ENCODE measurements around the gene FEM1B. TPM values are rescaled to one million over a fixed set of nuclear protein-coding genes. Genes with fewer than 3 reads are reported as not detected.

FEM1B gene
- total RNA-seq, 2 experiments from 2014 or later, result 35.5 to 37.3 TPM

DNA sequence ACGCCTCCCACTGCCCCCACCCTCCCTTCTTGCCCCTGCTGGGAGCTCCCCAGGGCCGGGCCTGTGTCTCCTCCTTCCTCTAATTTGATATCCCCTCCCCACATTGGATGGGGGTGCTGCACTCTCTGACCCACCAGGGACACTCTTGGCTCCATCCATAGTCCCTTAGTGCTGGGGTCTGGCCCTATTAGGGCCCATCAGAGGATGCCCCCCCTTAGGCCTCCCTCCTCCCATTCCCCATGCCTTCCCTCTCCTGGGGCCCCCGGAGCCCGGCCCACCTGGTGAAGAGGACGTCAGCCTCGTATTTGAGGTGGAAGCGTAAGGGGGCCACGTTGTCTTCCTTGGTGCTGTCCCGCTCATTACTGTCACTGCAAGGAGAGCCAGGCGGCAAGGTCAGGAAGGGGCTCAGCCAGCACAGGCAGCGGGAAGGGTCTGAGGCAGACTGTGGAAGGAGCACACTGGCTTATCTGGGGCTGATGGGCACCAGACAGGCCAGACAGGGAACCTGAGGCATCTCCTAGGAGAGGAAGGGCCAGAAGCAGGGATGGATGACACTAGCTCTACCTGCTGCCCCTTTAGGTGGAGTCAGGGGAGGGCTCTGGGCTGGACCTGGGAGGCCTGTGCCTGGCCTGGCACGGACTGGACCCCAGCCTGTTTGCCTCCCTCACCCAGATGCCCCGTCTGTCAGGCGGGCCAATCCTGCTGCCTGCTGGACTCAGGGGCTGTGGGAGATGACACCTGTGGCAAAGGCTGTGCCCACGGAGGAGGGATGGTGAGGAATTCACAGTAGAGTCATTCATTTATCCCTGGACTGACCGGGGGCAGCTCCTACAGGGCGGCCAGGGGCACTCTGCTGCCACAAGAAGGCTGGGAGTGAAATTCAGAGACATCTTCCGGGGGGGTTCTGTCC is 36.2 kb downstream of the FEM1B start:
- Histone ChIP-seq H3K27ac (ENCODE audit: low read depth, low read length, poor library complexity, severe bottlenecking) (no peak overlapping the region), H3K9me2 (ENCODE audit: insufficient read depth, low read length) (no peaks in the 10 kb centered on the region), H3K9me3 (ENCODE audit: low read length) (no peaks in the 10 kb centered on the region), H3K4me1 (ENCODE audit: insufficient read depth, low read length, poor library complexity, severe bottlenecking) (no peaks in the 10 kb centered on the region), H3K4me2 (ENCODE audit: low read length) (no peak overlapping the region), H3K36me3 (ENCODE audit: insufficient read depth, low read length) (no peaks in the 10 kb centered on the region), H4K20me1 (ENCODE audit: insufficient read depth, low read length) (no peaks in the 10 kb centered on the region), H2AFZ (ENCODE audit: low read length) (no peak overlapping the region), H3K4me3 (ENCODE audit: low read depth, low read length, poor library complexity, severe bottlenecking) (no peak overlapping the region), H3K79me2 (ENCODE audit: insufficient read depth, low read depth, low read length) (no peaks in the 10 kb centered on the region)
- no TSS peak for BruUV-seq (replicated peaks)
- POLR2A ChIA-PET, result no interaction called here
- TF ChIP-seq, protein P1, sequence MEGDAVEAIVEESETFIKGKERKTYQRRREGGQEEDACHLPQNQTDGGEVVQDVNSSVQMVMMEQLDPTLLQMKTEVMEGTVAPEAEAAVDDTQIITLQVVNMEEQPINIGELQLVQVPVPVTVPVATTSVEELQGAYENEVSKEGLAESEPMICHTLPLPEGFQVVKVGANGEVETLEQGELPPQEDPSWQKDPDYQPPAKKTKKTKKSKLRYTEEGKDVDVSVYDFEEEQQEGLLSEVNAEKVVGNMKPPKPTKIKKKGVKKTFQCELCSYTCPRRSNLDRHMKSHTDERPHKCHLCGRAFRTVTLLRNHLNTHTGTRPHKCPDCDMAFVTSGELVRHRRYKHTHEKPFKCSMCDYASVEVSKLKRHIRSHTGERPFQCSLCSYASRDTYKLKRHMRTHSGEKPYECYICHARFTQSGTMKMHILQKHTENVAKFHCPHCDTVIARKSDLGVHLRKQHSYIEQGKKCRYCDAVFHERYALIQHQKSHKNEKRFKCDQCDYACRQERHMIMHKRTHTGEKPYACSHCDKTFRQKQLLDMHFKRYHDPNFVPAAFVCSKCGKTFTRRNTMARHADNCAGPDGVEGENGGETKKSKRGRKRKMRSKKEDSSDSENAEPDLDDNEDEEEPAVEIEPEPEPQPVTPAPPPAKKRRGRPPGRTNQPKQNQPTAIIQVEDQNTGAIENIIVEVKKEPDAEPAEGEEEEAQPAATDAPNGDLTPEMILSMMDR (conservative IDR thresholded peaks at IDR 0.05; ENCODE audit: low read length), result no peak
- no peak for TF ChIP-seq EZH2phosphoT487 (IDR thresholded peaks at IDR 0.05; ENCODE audit: borderline replicate concordance, low read depth, low read length)
- CTCF ChIA-PET (ENCODE audit: unreplicated experiment), result no interaction called here
- no peak for DNase-seq (ENCODE audit: low spot score)
- intact Hi-C loops (cut with micrococcal nuclease; ENCODE audit: unreplicated experiment), result no loop called here

DNA sequence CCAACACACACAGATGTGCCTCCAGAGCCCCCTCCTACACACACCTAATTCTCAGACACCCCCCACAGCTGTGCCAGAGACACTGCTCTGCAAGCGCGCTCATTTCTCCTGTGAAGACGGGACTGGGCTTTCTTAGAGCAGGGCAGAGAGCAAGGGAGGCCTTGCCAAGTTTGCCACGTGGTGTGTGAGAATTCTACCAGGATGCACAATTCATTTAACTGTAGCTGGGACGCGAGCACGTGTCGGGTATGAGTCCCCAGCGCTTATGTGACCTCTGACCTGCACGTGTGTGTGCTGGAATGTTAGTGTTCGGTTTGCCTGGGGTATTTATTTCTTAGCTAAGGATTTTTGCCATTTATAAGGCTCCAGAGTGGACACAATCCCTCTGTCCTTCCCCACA is 37.0 kb downstream of the FEM1B start:
- POLR2A ChIA-PET, result no interaction called here
- intact Hi-C loops (cut with micrococcal nuclease; ENCODE audit: unreplicated experiment), result no loop called here

More for the DNA sequence above, 37.0 kb downstream of the FEM1B start:
- Histone ChIP-seq H3K9me3 (ENCODE audit: low read length) (no peaks in the 10 kb centered on the region), H3K4me3 (ENCODE audit: low read depth, low read length, poor library complexity, severe bottlenecking) (no peak overlapping the region), H2AFZ (ENCODE audit: low read length) (no peak overlapping the region), H3K4me2 (ENCODE audit: low read length) (no peak overlapping the region), H3K27ac (ENCODE audit: low read depth, low read length, poor library complexity, severe bottlenecking) (no peak overlapping the region), H4K20me1 (ENCODE audit: insufficient read depth, low read length) (no peaks in the 10 kb centered on the region), H3K79me2 (ENCODE audit: insufficient read depth, low read depth, low read length) (no peaks in the 10 kb centered on the region), H3K9me2 (ENCODE audit: insufficient read depth, low read length) (no peaks in the 10 kb centered on the region), H3K4me1 (ENCODE audit: insufficient read depth, low read length, poor library complexity, severe bottlenecking) (no peaks in the 10 kb centered on the region), H3K36me3 (ENCODE audit: insufficient read depth, low read length) (no peaks in the 10 kb centered on the region)
- TF ChIP-seq, protein P1 (conservative IDR thresholded peaks at IDR 0.05; ENCODE audit: low read length), result no peak
- TF ChIP-seq EZH2phosphoT487 (IDR thresholded peaks at IDR 0.05; ENCODE audit: borderline replicate concordance, low read depth, low read length), result no peak
- no peak for DNase-seq (ENCODE audit: low spot score)
- CTCF ChIA-PET (ENCODE audit: unreplicated experiment), result no interaction called here
- no TSS peak for BruUV-seq (replicated peaks)

Data from OCI-LY7 (cell line).